SU-DHL-6 (cell line): ENCODE data around the gene TMEM42.

ENCODE experiments used
- CTCF ChIP-seq: fragments of 200-600 bp; sonication (generic); IDR thresholded peaks from one replicate; pipeline ENCODE4 v1.5.1; 2017; ENCODE audit warnings: antibody characterized with exemption, mild to moderate bottlenecking, low read length, moderate library complexity; ENCODE audit not compliant: insufficient read depth, poor library complexity, severe bottlenecking
- EZH2phosphoT487 ChIP-seq: fragments of 200-600 bp; sonication (generic), shearing (Covaris generic); conservative IDR thresholded peaks from 2 replicates; pipeline ENCODE4 v1.6.1; 2018; ENCODE audit warnings: mild to moderate bottlenecking, antibody characterized with exemption, low read length, moderate library complexity, mixed read lengths

- TF ChIP-seq CTCF: no peak
- no peak for TF ChIP-seq EZH2phosphoT487
Measured at GRCh38 chr3:44890258-44890657, 28.5 kb downstream of the TMEM42 start.
